ENCODE data around the gene ZNF366. TPM values are rescaled to one million over a fixed set of nuclear protein-coding genes. Genes with fewer than 3 reads are reported as not detected.

ZNF366 gene
- polyA plus RNA-seq, 4 donors: 1.5 to 2.4 (median 2.1) TPM; not detected in 1

DNA sequence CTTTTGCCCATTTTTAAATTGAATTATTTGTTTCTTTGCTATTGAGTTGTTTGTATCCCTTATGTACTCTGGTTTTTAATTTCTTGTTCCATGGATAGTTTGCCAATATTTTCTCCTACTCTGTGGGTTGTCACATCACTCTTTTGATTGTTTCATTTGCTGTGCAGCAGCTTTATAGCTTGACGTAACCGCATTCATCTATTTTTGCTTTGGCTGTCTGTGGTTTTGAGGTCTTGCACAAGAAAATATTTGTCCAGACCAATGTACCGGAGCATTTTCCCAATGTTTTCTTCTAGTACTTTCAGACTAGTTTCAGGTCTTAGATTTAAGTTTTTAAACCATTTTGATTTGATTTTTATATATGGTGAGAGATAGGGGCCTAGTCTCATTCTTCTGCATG is 36.2 kb upstream of the ZNF366 start:
- no peak overlapping the region for H3K4me3 ChIP-seq (ENCODE audit: low read depth in 1 of 3, low read length in 3 of 3)
- no peak overlapping the region for H3K27ac ChIP-seq (ENCODE audit: low read depth in 1 of 3, low read length in 2 of 3)
- H3K4me1 ChIP-seq (ENCODE audit: control insufficient read depth in 3 of 3, insufficient read depth in 2 of 3, low read depth in 1 of 3, low read length in 2 of 3): no peaks in the 10 kb centered on the region
- no peaks in the 10 kb centered on the region for H3K9me3 ChIP-seq (ENCODE audit: control insufficient read depth in 2 of 2, insufficient read depth in 1 of 2, low read depth in 1 of 2, low read length in 1 of 2)
- no peaks in the 10 kb centered on the region for H3K27me3 ChIP-seq (ENCODE audit: control insufficient read depth in 3 of 3, insufficient read depth in 3 of 3, low read length in 3 of 3)
- no peak for FAIRE-seq
- no peaks in the 10 kb centered on the region for H3K36me3 ChIP-seq (ENCODE audit: control insufficient read depth in 3 of 3, insufficient read depth in 2 of 3, low read depth in 1 of 3, low read length in 3 of 3)
- DNase-seq: no peak
- WGBS, 3 donors: 89 to 91% (median 89%) methylated on average over 3 of the region's 3 CpGs

DNA sequence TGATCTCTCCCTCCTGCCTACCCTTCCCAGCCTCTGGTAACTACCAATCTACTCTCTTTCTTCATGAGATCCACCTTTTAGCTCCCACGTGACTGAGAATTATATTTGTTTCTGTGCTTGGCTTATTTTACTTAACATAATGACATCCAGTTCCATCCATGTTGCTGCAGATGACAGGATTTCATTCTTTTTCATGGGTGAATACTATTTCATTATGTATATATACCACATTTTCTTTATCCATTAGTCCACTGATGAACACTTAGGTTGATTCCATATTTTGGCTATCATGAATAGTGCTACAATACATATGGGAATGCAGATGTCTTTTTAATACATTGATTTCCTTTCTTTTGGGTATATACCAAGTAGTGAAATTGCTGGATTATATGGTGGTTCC is 35.5 kb upstream of the ZNF366 start:
- Histone ChIP-seq H3K27me3 (ENCODE audit: control insufficient read depth in 3 of 3, insufficient read depth in 3 of 3, low read length in 3 of 3) (no peaks in the 10 kb centered on the region), H3K27ac (ENCODE audit: low read depth in 1 of 3, low read length in 2 of 3) (no peak overlapping the region), H3K4me1 (ENCODE audit: control insufficient read depth in 3 of 3, insufficient read depth in 2 of 3, low read depth in 1 of 3, low read length in 2 of 3) (no peaks in the 10 kb centered on the region), H3K4me3 (ENCODE audit: low read depth in 1 of 3, low read length in 3 of 3) (no peak overlapping the region), H3K36me3 (ENCODE audit: control insufficient read depth in 3 of 3, insufficient read depth in 2 of 3, low read depth in 1 of 3, low read length in 3 of 3) (no peaks in the 10 kb centered on the region), H3K9me3 (ENCODE audit: control insufficient read depth in 2 of 2, insufficient read depth in 1 of 2, low read depth in 1 of 2, low read length in 1 of 2) (no peaks in the 10 kb centered on the region)
- no peak for FAIRE-seq
- 87 to 95% (median 92%) methylated on average over 1 of the region's 1 CpG for WGBS, 3 donors
- no peak for DNase-seq

DNA sequence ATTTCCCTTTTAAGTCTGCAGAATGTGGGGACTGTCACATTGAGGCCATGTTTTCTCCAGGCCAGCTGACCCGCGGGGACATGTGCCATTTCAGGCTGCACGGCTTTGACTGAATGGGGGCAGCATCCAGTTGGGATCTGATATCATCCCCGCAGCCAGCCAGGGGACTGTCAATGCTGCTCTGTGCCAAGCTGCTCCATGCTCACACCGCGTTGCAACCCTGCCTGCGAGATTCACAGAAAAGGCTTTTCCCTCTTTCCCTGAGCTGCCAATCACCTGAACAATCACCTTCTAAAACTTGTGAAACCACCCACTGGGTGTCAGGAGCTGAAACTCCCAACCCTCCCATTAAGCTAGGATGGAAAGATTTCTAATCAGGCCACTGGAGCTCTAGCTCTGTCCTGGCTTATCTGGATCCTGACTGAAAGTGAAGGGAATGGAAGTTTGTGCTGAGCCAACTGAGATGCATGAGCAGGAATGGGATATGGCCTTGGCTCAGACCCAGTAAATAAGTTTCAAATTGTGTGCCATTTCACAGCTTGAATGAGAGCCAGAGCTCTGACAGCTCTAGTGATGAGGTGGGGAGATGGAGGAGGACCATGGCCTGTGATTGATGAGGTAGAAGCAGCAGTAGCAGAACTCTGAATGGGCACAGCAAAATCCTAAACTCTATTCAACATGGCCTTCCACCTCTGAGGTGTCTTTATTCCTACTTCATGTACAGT is 34.5 kb upstream of the ZNF366 start:
- no peak for DNase-seq
- H3K9me3 ChIP-seq (ENCODE audit: control insufficient read depth in 2 of 2, insufficient read depth in 1 of 2, low read depth in 1 of 2, low read length in 1 of 2): no peaks in the 10 kb centered on the region
- 64 to 81% (median 73%) methylated on average over 7 of the region's 7 CpGs for WGBS, 3 donors
- H3K27ac ChIP-seq (ENCODE audit: low read depth in 1 of 3, low read length in 2 of 3): no peak overlapping the region
- H3K4me3 ChIP-seq (ENCODE audit: low read depth in 1 of 3, low read length in 3 of 3): no peak overlapping the region
- no peaks in the 10 kb centered on the region for H3K36me3 ChIP-seq (ENCODE audit: control insufficient read depth in 3 of 3, insufficient read depth in 2 of 3, low read depth in 1 of 3, low read length in 3 of 3)
- H3K4me1 ChIP-seq (ENCODE audit: control insufficient read depth in 3 of 3, insufficient read depth in 2 of 3, low read depth in 1 of 3, low read length in 2 of 3): no peaks in the 10 kb centered on the region
- H3K27me3 ChIP-seq (ENCODE audit: control insufficient read depth in 3 of 3, insufficient read depth in 3 of 3, low read length in 3 of 3): no peaks in the 10 kb centered on the region
- no peak for FAIRE-seq

DNA sequence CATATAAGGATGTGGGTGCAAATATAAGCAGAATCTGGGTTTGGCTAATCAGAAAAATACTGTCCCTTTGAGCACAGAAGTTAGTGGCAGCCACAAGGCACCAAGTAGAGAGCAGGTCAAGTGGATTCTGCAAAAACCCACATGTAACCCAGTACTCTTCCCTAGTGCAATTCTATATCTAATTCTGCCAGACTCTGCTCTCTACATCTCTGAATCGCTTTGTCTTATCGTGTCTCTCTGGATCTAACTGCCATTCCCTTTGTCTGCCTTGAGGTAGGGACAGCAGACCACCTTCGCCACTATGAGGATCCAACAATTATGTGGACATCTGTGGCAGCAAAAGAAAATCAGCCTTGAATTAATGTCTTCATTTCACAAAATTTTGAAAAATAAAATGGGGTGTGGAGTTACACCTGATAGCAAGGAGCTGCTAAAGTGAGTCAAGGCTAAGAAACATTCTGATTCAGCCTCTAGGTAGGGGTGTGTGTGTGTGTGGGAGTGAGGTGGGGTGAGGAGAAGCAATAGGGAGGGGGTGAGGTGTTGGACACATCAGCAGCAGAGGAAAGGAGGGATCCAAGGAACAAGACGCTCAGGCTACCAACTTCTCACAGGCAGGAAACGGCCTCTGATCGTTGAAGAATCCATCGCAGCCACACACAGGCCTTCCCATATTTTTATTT is 33.7 kb upstream of the ZNF366 start:
- Histone ChIP-seq H3K27ac (ENCODE audit: low read depth in 1 of 3, low read length in 2 of 3) (no peak overlapping the region), H3K4me1 (ENCODE audit: control insufficient read depth in 3 of 3, insufficient read depth in 2 of 3, low read depth in 1 of 3, low read length in 2 of 3) (no peaks in the 10 kb centered on the region), H3K27me3 (ENCODE audit: control insufficient read depth in 3 of 3, insufficient read depth in 3 of 3, low read length in 3 of 3) (no peaks in the 10 kb centered on the region), H3K9me3 (ENCODE audit: control insufficient read depth in 2 of 2, insufficient read depth in 1 of 2, low read depth in 1 of 2, low read length in 1 of 2) (no peaks in the 10 kb centered on the region), H3K36me3 (ENCODE audit: control insufficient read depth in 3 of 3, insufficient read depth in 2 of 3, low read depth in 1 of 3, low read length in 3 of 3) (no peaks in the 10 kb centered on the region), H3K4me3 (ENCODE audit: low read depth in 1 of 3, low read length in 3 of 3) (no peak overlapping the region)
- no peak for DNase-seq
- FAIRE-seq: no peak
- WGBS, 3 donors: 90 to 96% (median 95%) methylated on average over 7 of the region's 7 CpGs

DNA sequence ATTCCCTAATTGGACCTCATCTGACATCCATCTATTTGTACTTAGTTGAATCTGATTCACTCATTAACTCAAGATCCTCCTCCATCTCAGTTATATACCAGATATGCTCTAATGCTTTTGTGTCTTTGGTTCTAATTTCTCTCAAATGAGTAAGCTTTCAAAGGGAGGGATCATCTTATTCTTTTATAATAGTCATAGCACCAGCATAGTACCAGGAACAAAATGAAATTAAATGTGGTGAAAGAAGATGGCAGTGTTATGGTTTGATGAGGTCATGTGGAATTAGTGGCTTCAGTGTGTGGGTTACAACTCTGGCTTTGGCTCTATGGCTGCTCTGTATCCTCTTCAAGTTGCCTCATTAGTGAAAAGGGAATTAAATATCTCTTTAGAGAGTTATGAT is 32.5 kb upstream of the ZNF366 start:
- Histone ChIP-seq H3K4me1 (ENCODE audit: control insufficient read depth in 3 of 3, insufficient read depth in 2 of 3, low read depth in 1 of 3, low read length in 2 of 3) (no peaks in the 10 kb centered on the region), H3K27me3 (ENCODE audit: control insufficient read depth in 3 of 3, insufficient read depth in 3 of 3, low read length in 3 of 3) (no peaks in the 10 kb centered on the region), H3K4me3 (ENCODE audit: low read depth in 1 of 3, low read length in 3 of 3) (no peak overlapping the region), H3K36me3 (ENCODE audit: control insufficient read depth in 3 of 3, insufficient read depth in 2 of 3, low read depth in 1 of 3, low read length in 3 of 3) (no peaks in the 10 kb centered on the region), H3K27ac (ENCODE audit: low read depth in 1 of 3, low read length in 2 of 3) (no peak overlapping the region), H3K9me3 (ENCODE audit: control insufficient read depth in 2 of 2, insufficient read depth in 1 of 2, low read depth in 1 of 2, low read length in 1 of 2) (no peaks in the 10 kb centered on the region)
- DNase-seq (no peak), FAIRE-seq (no peak)

GRCh38 chr5:72539038-72539437 is 31.8 kb upstream of the ZNF366 start:
- 4 to 26% (median 10%) methylated on average over 1 of the region's 1 CpG for WGBS, 3 donors
- Histone ChIP-seq H3K4me3 (ENCODE audit: low read depth in 1 of 3, low read length in 3 of 3) (no peak overlapping the region), H3K27me3 (ENCODE audit: control insufficient read depth in 3 of 3, insufficient read depth in 3 of 3, low read length in 3 of 3) (no peaks in the 10 kb centered on the region), H3K36me3 (ENCODE audit: control insufficient read depth in 3 of 3, insufficient read depth in 2 of 3, low read depth in 1 of 3, low read length in 3 of 3) (no peaks in the 10 kb centered on the region), H3K27ac (ENCODE audit: low read depth in 1 of 3, low read length in 2 of 3) (no peak overlapping the region), H3K4me1 (ENCODE audit: control insufficient read depth in 3 of 3, insufficient read depth in 2 of 3, low read depth in 1 of 3, low read length in 2 of 3) (no peaks in the 10 kb centered on the region), H3K9me3 (ENCODE audit: control insufficient read depth in 2 of 2, insufficient read depth in 1 of 2, low read depth in 1 of 2, low read length in 1 of 2) (no peaks in the 10 kb centered on the region)
- DNase-seq (no peak), FAIRE-seq (no peak)

GRCh38 chr5:72537166-72537565 is 30.0 kb upstream of the ZNF366 start:
- no peak overlapping the region for H3K27ac ChIP-seq (ENCODE audit: low read depth in 1 of 3, low read length in 2 of 3)
- FAIRE-seq (no peak), DNase-seq (peak in 1 of 2 donors; percentile 32)
- no peaks in the 10 kb centered on the region for H3K27me3 ChIP-seq (ENCODE audit: control insufficient read depth in 3 of 3, insufficient read depth in 3 of 3, low read length in 3 of 3)
- H3K36me3 ChIP-seq (ENCODE audit: control insufficient read depth in 3 of 3, insufficient read depth in 2 of 3, low read depth in 1 of 3, low read length in 3 of 3): no peaks in the 10 kb centered on the region
- H3K4me3 ChIP-seq (ENCODE audit: low read depth in 1 of 3, low read length in 3 of 3): no peak overlapping the region
- H3K4me1 ChIP-seq (ENCODE audit: control insufficient read depth in 3 of 3, insufficient read depth in 2 of 3, low read depth in 1 of 3, low read length in 2 of 3): no peaks in the 10 kb centered on the region
- WGBS, 3 donors: 28 to 56% (median 49%) methylated on average over 5 of the region's 5 CpGs
- peaks cover 0 to 5% of the 10 kb centered on the region in 2 donors for H3K9me3 ChIP-seq (ENCODE audit: control insufficient read depth in 2 of 2, insufficient read depth in 1 of 2, low read depth in 1 of 2, low read length in 1 of 2)

DNA sequence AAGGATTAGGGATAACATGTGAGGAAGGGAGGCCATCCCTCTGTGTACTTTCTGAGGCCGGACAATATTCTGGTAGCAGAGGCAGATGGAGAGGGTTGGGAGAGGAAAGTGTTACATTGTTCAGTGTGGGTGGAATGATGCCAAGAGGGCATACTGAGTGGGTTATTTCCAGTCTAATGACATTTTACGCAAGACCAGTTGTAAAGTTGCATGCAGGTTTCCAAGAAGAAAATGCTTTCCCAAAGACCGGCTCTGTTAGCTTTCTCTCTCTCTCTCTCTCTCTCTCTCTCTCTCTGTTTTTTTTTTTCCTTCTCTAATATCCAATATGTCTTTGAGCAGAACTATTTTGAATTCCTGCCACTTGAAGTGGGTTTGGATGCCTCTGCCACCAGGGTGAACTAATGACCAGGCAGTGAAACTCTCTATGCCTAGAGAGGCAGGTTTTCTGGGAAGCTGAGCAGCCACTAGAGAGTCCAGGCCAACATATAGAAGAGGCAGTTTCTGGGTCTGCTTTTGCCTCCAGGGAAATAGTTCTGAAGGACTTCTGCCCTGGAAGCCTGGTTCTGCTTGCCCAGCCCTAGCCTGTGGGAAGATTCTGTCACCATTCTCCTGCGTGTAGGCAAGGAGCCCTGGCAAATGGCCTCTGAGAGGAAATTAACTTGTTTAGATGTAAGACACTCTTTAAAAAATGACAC is 24.4 kb upstream of the ZNF366 start:
- Histone ChIP-seq H3K36me3 (ENCODE audit: control insufficient read depth in 3 of 3, insufficient read depth in 2 of 3, low read depth in 1 of 3, low read length in 3 of 3) (no peaks in the 10 kb centered on the region), H3K4me3 (ENCODE audit: low read depth in 1 of 3, low read length in 3 of 3) (no peak overlapping the region), H3K27ac (ENCODE audit: low read depth in 1 of 3, low read length in 2 of 3) (no peak overlapping the region), H3K4me1 (ENCODE audit: control insufficient read depth in 3 of 3, insufficient read depth in 2 of 3, low read depth in 1 of 3, low read length in 2 of 3) (peaks cover 0 to 5% (median 0%) of the 10 kb centered on the region in 3 donors), H3K9me3 (ENCODE audit: control insufficient read depth in 2 of 2, insufficient read depth in 1 of 2, low read depth in 1 of 2, low read length in 1 of 2) (peaks cover 0 to 5% of the 10 kb centered on the region in 2 donors), H3K27me3 (ENCODE audit: control insufficient read depth in 3 of 3, insufficient read depth in 3 of 3, low read length in 3 of 3) (no peaks in the 10 kb centered on the region)
- peak in 1 of 2 donors; percentile 40 for DNase-seq
- 47 to 67% (median 61%) methylated on average over 4 of the region's 4 CpGs for WGBS, 3 donors
- FAIRE-seq: no peak
